Cardiac fibroblast (primary cell): ENCODE results near the gene KISS1R.
"Not testable (repeated sequence)": the region's sequence is repeated elsewhere in the genome, so short reads cannot be mapped to it uniquely, and the experiment has no call there.

Source experiments
- DNase-seq, 2 donors: peaks; one replicate each; pipeline versions ENCODE4 v3.0.0 to v3.0.0-alpha.2; 2010; ENCODE audit warnings: low read depth in 2 of 2
- H3K4me3 ChIP-seq, 2 donors: replicated peaks in 1 of 2; 1 replicate in 1 of 2; 2 replicates in 1 of 2; pipeline ENCODE4 v1.5.1; 2011; ENCODE audit warnings: low read depth in 2 of 2, low read length in 2 of 2, mild to moderate bottlenecking in 2 of 2, moderate library complexity in 1 of 2
- TF ChIP-seq, protein P1 (sequence below): IDR thresholded peaks from one replicate; pipeline ENCODE4 v1.5.1; 2011; ENCODE audit warnings: low read depth, mild to moderate bottlenecking, low read length, inconsistent platforms

Gene KISS1R

DNA sequence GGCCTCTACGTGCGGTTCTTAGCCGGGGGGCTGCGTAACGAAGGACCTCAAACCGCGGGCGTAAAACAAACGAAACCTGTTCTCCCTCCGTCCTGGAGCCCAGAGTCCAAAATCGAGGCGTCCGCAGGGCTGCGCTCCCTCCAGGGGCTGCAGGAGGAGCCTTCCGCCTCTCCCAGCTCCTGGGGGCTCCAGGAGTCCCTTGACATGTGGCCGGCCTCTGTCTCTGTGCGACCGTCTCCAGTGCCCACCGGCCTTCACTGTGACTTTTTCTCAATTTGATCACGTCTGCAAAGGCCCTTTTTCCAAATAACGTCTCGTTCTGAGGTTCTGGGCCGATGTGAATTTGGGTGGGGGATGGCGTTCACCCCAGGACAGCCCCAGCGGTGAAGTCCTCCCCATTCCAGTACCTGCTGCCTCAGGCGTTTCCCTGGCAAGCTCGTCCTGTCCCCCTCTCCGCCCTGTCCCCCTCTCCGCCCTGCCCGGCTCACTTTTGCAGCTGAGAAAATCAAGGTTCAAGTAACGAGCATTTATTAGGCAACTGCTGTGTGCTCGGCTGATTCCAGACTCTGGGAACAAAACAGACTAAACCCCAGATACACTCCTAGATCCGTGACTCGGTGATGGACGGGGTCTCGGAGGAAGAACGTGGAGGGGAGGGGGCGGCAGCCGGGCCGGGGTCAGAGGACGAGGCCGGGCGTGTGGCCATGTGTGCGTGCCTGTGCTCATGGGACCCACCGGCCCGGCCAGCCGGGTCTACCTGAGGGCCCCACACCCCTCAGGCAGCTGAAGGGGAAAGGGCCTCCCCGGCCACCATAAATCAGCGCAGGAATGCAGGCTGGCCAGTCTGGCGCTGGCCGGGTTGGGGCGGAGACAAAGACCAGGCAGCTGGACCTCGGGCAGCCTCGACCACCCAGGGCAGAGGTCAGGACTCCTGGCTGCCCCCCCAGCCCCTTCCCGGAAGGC is 39.0 kb downstream of the KISS1R start:
- DNase-seq = no peak
- H3K4me3 ChIP-seq = no peak overlapping the region
- TF ChIP-seq, protein P1, sequence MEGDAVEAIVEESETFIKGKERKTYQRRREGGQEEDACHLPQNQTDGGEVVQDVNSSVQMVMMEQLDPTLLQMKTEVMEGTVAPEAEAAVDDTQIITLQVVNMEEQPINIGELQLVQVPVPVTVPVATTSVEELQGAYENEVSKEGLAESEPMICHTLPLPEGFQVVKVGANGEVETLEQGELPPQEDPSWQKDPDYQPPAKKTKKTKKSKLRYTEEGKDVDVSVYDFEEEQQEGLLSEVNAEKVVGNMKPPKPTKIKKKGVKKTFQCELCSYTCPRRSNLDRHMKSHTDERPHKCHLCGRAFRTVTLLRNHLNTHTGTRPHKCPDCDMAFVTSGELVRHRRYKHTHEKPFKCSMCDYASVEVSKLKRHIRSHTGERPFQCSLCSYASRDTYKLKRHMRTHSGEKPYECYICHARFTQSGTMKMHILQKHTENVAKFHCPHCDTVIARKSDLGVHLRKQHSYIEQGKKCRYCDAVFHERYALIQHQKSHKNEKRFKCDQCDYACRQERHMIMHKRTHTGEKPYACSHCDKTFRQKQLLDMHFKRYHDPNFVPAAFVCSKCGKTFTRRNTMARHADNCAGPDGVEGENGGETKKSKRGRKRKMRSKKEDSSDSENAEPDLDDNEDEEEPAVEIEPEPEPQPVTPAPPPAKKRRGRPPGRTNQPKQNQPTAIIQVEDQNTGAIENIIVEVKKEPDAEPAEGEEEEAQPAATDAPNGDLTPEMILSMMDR = no peak

DNA sequence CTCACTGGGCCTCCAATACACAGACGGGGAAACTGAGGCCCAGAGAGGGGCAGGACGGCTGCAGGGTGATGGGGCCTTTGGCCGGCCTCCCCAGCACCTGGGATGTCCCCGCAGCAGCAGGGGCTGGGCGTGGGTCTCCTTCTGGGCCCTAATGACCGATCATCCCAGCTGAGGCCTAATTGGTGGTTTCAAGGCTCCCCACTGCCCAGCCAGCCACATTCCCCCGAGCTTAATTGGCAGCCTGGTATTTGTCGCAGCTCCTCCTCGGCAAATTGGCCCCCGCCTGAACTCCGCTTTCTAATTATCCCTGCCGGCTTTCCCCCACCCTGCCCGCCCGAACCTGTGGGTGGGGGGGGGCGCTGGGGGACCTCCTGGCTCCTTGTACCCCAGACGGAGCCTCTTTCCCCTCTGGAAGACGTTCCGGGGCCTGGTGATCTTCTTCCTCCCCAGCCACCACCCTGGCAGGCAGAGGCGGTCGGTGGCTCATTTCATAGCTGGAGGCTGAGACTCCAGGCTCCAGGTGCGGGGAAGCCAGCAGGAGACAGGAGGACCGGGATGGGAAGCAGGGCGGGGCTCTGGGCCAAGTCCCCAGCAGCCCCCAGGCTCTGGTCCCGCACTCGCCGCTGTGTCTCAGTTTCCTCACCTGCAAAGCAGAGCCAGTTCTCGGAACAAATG is 39.8 kb downstream of the KISS1R start:
- no peak for DNase-seq
- TF ChIP-seq, protein P1 = no peak
- H3K4me3 ChIP-seq = no peak overlapping the region

DNA sequence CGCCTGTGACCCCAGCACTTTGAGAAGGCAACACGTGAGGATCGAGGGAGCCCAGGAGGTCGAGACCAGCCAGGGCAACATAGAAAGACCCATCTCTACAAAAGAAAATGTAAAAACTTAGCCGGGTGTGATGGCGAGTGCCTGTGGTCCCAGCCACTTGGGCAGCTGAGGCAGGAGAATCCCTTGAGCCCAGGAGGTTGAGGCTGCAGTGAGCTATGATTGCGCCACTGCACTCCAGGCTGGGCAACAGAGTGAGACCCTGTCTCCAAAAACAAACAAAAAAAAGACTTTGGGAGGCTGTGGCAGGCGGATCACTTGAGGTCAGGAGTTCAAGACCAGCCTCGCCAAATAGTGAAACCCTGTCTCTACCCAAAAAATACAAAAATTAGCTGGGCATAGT is 40.4 kb downstream of the KISS1R start:
- not testable (repeated sequence) for DNase-seq, H3K4me3 ChIP-seq

DNA sequence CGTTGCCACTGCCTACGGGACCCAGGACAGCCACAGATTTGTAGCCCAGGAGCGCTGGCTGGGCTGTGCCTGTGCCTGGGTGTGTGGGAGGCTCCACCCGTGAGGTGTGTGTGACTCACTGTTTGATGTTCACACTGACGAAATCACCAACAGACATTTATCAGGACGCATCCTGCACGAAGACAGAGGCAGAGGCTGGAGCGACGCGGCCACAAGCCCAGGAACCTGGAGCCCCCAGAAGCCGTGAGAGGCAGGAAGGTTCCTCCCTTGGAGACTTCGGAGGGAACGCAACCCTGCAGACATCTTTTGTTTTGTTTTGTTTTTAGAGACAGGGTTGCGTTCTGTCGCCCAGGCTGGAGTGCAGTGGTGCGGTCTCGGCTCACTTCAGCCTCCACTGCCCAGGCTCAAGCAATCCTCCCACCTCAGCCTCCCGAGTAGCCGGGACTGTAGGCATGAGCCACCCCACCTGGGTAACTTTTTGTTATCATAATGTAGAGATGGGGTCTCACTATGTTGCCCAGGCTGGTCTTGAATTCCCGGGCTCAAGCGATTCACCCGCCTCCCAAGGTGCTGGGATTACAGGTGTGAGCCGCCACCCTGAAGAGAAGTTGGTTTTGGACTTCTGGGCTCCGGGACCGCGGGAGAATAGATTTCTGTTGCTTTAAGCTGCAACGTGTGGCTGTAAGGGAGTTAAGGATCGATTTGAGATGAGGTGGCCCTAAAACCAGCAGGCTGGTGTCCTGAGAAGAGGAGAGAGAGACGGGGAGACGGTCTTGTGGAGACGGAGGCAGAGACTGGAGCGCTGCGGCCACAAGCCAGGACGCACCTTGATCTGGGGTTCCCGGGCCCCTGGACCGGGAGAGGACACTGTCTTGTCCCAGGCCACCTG is 42.1 kb downstream of the KISS1R start:
- peak in 1 of 2 donors; percentile 44 for DNase-seq
- no peak overlapping the region for H3K4me3 ChIP-seq
- TF ChIP-seq, protein P1 = no peak

DNA sequence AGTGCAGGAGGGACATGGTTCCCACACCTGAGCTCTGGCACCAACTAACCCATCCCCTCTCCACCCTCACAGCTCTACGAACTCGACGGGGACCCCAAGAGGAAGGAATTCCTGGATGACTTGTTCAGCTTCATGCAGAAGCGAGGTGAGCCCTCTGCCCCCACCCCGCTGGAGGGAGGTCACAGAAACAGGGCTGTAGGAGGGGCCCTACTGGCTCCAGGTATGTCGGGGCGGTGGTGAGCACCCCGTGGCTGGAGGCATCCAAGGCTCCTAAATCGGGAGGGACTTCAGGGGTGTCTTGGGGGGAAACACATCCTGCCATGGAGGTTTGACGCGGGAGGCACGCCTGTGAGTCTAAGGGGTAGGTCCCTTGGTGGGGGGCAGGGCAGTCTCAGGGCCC is 42.9 kb downstream of the KISS1R start:
- no peak overlapping the region for H3K4me3 ChIP-seq

DNA sequence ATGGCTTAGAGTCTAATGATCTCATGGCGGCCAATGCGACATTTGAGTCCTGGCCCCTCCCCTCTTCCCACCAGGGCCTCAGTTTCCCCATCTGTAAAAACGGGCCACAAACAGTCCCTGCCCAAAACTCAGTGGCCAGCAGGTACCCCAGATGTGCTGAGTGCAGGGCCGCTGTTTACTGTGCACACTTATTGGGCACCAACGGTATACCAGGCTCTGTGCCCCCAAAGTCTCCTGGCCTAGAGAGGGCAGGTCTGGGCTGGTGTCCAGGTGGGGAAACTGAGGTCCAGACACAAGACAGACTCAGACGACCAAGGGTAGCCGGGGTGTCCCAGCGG is 43.4 kb downstream of the KISS1R start:
- DNase-seq = no peak
- H3K4me3 ChIP-seq = no peak overlapping the region
- TF ChIP-seq, protein P1 = no peak

More for the DNA sequence above, 42.9 kb downstream of the KISS1R start:
- no peak for DNase-seq
- TF ChIP-seq, protein P1 = no peak
